Right renal cortex interstitium (tissue), 3 donors: ENCODE results near the gene MAP3K15. TPM values are rescaled to one million over a fixed set of nuclear protein-coding genes. Genes with fewer than 3 reads are reported as not detected.
A peak's percentile ranks its signal among the peaks of the same experiment; 100 is the strongest.
"Not testable (repeated sequence)": the region's sequence is repeated elsewhere in the genome, so short reads cannot be mapped to it uniquely, and the experiment has no call there.

Experiments used
- DNase-seq, 3 donors: peaks; one replicate each; pipeline ENCODE4 v3.0.0-alpha.2; 2013; ENCODE audit warnings: low read depth in 3 of 3, low spot score in 2 of 3
- polyA plus RNA-seq, 3 donors: library from polyadenylated mRNA; unstranded; fragments of 120-200 nt; gene quantifications; one replicate each; pipeline ENCODE4 v1.2.1, GENCODE V29; 2013; ENCODE audit not compliant: insufficient read length in 3 of 3

The MAP3K15 gene
- polyA plus RNA-seq, 3 donors: 4.2 to 5.0 (median 4.8) TPM

DNA sequence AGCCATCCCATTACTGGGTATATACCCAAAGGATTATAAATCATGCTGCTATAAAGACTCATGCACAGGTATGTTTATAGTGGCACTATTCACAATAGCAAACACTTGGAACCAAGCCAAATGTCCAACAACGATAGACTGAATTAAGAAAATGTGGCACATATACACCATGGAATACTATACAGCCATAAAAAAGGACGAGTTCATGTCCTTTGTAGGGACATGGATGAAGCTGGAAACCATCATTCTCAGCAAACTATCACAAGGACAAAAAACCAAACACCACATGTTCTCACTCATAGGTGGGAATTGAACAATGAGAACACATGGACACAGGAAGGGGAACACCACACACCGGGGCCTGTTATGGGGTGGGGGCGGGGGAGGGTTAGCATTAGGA is 92.6 kb downstream of the MAP3K15 start:
- DNase-seq: not testable (repeated sequence)

DNA sequence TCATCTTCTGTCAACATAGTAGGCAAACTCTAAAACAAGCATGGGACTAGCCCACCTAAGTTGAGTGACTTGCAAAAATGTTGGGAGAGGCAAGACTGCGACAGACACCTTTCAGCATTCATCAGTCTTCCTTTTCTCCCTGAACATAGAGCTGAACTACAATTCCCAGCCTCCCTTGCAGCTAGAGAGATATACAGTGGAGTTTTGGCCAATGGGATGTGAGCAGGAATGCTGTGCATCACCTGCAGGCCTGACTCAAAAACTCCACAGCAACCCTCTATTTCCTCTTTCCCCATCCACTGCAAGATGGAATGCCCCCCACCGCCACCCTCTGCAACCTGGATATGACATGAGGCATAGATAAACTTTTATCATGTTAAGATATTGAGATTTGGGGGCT is 105.0 kb downstream of the MAP3K15 start:
- no peak for DNase-seq

DNA sequence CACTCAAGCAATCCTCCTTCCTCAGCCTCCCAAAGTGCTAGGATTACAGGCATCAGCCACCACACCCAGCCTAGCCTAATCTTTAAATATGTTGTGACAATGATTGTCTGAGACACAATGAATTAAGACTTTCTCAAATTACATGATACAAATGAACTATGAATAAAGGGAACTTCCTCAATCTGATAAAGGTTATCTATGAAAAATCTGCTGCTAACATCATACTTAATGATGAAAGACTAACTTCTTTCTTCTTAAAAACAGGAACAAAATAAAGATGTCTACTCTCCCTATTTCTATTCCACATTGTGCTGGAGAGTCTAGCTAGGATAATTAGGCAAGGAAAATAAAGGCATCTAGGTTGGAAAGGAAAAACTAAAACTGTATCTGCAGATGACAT is 111.6 kb downstream of the MAP3K15 start:
- no peak for DNase-seq

DNA sequence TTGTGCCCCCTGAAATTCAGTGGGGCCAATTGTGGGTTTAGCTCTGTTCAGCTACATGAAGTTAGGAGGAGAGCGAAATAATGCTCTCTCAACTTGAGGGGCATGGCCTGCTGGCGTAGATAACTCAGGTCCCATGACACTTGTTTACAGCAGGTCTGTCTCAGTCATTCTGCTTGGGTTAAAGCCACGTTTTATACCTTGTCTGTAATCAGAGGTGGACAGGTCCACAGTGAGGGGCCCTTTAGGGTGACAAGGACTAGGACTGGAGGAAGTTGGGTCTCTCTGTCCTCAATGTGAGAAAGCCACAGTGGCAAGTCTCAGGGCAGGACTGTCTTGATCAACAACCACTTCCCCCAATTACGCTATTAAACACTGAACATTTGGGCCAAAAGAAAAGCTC is 122.6 kb downstream of the MAP3K15 start:
- no peak for DNase-seq

DNA sequence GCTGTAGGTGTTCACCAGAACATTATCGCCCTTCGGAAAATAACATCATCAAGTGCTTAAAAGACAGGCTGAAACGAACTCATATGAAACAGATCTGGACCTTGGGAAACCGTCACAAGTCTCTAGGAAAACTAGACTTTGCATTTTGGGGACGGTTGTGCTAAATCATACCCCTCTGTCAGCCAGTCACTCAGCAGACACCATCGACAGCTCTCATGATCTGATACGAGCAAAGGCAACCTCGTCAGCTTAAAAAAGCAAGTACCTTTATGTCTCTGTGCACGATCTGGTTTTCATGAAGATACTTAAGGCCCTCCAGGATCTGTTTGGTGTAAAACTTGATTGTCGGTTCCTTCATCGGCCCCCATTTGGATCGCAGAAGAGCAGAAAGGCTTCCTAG is 123.2 kb downstream of the MAP3K15 start:
- DNase-seq: no peak

DNA sequence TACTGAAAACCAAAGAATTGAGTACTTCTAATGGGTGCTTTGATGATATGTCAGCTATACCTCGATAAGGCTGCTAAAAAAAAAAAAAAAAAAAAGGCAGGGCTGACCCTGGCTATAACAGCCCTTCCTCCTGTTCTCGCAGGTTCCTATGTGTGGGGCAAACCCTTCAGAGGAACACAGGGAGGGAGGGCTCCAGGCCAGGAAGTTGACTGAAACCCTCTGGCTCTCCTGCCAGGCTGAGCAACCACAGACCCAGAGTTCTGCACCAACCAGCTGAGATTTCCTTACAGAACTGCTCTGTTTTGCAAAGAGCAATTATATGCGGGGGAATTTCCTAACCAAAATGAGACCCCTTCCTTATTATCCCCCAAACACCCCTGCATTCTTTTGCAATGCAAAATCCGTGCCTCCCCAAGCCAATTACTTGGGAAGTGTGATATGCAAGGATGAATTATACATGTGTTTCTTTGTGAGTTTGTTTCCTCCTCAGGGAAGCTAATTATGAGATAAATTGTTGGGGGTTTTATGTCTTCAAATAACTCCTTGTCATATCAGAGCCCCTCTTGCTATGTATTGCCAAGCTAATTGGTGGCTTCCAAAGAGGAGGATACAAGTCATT is 126.0 kb downstream of the MAP3K15 start:
- DNase-seq: no peak

DNA sequence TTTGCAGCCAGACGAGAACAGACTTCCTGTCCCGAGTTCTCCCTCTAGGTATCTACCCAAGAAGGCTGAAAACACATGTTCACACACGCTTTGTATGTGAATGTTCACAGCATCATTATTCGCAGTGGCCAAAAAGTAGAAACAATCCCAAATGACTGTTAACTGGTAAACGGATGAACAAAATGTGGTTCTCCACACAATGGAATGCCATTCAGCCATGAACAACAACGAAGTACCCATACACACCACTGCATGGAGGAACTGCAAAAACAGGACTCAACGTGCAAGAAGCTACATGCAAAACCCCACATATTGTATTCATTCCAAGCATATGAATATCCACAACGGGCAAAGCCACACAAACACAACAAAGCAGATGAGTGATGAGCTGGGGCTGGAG is 126.6 kb downstream of the MAP3K15 start:
- no peak for DNase-seq

DNA sequence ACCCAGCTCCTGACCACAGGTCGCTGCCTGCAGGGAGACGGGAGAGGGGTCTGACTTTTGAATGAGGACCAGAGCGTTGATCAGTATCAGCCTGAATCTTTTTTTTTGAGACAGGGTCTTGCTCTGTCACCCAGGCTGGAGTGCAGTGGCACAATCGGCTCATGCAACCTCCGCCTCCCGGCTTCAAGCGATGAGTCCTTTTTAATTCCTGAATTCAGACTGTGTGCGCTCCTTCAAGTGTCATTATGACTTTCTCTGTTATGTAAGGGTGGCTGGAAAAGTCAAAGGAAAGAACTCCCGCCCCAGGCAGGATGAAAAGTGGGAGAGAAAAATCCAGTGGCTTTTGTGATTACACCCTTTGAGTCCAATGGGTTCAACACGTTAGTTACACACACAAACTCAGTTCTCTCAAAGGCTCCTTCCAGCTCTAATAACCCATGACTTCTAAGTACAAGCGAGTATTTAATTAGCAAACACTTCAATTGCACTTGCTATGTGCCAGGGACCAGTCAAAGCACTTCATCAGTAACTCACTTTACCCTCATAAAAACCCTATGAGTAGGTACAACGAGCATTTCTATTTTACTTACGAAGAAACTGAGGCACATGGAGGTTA is 127.1 kb downstream of the MAP3K15 start:
- no peak for DNase-seq

DNA sequence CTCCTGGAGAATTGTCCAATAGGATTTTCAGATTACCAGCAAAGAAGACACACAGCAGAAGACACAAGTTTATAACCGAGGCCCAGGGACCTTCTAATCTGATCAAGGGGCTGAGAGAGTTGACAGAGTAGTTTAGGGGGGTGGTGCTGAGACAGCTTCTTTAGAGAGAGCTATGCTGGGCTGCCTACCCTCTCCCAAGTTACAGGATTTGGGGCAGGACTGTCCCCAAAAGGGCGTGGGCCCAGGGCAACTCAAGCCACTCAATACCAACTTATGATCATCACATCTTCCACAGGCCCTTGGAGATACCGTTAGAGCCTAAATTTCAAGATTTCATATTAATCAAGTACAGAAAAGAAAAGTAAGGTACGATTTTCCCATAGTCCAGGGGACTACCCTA is 128.6 kb downstream of the MAP3K15 start:
- no peak for DNase-seq

DNA sequence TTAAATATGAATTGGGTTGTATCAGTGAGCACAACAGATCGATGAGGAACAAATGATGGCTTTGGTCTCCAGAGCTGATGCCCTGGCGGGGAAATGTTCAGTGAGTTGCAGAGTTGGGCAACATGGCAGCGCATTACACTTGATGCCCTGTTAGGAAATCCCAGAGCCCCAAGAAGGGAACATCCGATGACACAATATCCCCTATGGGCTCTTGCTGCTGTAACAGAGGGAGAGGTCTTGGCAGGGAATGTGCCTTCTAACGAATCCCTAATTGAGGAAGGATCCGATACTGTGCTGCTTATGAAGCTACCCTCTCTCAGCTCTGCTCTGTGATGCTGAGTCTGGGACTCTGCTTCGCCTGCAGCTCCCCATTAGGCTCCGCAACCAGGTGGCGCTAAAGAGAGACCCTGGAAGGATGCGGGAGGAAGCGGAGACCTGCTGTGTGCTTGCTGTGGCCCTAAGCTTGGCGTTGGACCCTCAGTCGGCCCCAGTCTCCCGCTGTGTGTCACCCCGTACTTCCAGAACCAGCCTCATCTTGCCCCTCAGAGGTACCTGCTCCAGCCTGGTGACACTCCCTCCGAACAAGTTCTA is 132.7 kb downstream of the MAP3K15 start:
- DNase-seq: peak in 2 of 3 donors; percentile 13 to 29

DNA sequence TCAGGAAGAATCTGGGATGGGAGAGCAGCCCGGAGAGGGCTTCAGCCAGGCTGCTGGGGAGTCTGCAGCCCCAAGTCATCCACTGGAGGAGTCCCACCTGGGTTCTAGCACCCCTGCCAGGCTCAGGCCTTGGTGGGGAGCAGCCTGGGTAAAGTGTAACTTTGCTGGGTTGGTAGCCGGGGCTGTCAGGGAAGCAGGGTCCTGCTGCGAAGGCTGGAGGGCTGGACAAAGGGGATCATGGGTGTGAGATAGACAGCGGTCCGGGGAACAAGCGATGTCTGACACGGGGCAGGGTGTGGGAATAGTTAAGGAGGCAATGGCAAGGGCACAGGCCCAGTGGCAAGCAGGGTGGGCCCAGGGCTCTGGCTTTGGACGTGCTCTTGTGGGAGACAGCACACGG is 134.0 kb downstream of the MAP3K15 start:
- no peak for DNase-seq

DNA sequence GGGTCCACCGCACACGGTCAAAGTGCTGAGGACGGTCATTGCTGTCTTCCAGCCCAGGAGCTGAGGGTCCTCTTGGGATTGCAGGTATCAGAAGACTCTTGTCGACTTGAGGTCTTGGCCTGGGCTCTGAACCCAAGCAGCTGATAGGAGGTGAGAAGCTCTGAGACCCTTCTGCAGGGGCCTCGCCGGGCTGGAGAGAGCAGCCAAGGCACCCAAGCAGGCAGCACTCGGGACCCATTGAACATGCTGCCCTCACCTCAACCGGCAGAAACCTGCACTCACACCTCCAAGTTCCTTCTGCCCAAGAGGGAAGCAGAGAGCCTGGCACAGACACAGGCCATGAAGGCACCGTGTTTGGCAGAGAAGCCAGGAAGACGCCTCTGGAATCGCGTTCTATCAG is 137.5 kb downstream of the MAP3K15 start:
- no peak for DNase-seq

DNA sequence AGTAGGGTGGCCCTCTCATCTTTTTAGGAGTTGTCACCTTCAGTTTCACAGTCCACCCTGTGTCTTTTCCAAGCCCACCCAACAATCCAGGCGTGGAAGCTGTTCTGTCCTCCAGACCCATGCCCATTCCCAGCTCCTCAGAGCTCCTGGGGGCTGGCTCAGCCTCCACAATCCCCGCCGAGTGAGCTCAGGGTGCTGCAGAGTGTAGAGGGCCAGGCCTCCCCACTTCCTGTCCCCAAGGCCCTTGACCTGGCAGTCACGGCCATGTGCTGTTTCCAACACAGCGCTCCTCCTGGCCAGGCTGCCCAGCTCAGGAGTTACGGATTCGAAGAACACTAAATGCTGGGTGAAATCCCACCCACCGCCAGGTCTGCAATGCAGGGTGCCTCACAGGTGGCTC is 139.8 kb downstream of the MAP3K15 start:
- DNase-seq: no peak

DNA sequence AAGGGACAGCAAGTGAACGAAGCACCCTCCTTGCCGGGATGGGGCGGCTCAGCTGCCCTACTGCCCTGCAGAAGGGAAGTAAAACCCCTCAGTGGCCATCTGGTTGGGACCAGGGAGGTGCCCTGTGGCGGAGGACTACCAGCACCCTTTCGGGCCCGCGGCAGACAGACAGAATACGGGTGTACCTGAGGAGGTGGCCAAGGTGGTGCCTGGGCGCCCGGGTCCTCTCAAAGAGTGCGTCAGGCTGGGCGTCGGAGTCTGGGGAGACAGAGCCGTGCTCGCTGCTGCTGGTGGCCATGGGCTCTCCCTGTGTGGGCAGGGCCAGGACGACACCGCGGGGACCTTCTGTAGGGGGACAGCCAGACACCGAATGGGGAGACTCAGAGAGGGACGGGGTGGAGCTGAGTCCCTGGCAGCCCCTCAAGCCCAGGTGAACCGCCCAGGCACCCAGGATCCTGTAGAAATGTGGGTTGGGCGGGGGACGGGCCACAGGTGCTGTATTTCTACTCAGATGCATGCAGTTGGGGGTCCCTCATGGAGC is 141.9 kb downstream of the MAP3K15 start:
- DNase-seq: no peak

DNA sequence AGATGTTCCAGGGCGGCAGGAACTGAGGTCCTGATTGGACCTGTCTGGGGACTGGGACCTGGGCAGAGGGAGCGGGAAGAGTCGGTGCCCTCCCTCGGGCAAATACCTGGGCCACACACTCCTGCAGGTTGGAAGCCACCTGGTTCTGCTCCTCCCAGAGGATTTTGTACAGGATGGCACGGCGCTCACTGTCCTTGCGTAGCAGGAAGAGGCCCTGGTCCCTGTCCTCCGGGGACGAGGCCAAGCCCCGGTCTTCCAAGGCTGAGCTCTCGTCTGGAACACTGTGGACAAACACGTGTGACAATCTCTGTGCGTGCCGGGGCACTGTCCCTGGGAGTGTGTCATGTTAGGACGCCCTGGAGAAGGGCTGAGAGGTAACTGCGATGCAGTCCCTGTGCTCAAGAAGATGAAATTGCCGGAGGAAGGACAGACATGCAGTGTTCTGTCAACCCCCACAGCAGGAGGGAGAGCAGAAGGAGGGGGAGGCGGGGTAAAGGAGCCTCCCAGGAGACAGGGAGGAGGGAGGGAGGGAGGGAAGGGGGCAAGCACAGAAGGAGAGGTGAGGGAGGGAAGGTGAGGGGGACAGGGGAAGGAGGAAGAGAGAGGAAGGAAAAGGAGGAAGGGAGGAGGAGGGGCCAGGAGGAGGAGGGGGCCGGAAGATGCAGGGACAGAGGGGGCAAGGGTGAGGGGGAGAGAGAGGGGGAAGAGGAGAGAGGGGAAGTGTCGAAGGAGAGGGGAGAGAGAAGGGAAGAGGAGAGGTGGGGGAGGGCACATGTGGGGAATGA is 142.6 kb downstream of the MAP3K15 start:
- DNase-seq: peak; percentile 9 to 18 (median 14)

DNA sequence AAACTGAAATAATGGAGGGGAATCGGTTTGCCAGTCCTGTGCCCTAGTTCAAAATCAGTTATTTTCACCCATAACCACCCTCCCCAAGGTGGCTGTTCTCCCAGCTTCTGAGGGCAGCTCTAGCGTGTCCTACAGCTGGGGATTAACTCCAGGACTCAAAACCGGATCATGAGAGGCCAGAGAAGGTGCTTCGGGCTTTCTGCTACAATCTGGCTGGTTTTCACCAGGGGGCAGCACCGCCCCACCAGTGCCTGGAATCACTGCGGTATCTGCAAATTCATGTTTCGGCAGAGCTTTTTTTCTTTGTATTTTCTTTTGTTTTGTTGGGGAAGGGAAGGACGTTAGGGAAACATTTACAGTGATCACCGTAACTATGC is 143.2 kb downstream of the MAP3K15 start:
- peak; percentile 33 to 47 (median 41) for DNase-seq

DNA sequence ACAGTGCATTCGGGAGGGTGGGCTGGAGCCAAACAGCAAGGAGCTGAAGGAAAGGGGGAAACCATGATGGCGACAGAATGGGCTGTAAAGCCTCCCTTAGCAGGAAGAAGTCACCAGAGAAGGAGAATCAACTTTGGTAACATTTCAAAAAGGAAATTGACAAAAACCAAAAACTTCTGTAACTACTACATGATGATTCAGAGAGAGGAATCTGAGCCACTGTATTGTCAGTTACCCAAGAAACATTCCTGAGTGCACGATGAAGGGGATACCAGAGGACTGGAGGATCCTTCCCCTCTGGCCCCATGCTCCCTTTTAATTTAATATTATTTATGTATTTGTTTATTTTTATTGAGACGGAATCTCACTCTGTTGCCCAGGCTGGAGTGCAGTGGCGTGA is 145.2 kb downstream of the MAP3K15 start:
- DNase-seq: no peak

DNA sequence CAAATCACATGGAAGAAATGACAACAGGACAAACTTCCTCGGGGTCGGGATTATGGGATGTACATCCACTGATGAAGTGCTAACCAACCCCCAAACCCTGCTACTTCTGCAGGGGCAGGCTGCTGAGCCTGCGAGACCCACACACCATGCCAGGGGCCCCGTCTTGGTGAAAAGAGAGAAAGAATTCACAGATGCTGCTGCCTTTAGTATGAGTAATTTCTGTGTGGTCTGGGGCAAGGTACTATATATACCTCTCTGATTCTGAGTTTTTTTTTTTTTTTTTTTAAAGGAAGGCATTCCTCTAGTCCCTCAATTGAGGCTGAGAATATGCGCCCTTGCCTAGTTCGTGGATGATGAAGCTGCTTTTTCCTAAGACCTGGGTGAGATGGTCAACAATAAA is 146.7 kb downstream of the MAP3K15 start:
- DNase-seq: no peak

DNA sequence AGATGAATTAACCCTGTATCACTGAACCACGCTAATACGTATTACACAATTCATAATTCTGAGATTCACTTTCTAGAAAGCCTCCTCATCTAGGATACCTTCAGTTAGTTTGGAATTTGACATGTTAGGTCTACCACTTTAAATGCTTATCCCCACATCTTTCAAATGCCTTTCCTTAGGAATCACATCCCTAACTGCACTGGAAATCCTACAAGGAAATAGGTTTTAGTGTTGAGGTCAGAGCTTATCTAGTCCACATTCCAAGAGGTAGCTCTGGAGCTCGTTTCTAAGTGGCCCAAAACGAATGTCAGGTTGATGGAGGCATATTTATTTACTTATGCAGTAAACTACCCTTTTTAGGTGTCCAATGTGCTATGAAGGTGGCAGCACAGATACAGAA is 153.6 kb downstream of the MAP3K15 start:
- DNase-seq: no peak

DNA sequence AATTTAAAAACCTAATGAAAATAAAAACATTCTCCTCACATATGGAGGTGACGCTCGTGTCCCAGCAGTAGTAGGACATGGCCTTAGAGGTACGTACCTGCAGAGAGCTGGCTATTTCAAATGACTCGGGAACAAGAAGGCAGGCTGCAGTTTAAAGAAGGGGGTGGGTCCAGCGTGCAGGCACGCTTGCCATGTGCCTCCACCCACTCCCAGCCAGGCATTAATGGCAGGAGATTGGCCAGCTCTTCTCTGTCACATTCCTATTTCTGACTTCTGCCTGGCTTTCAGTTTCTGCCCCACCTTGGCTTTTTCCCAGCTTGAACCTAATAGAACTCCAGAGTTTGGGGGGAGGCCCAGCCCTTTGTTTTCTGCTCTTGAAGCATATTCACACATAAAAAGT is 154.4 kb downstream of the MAP3K15 start:
- no peak for DNase-seq

DNA sequence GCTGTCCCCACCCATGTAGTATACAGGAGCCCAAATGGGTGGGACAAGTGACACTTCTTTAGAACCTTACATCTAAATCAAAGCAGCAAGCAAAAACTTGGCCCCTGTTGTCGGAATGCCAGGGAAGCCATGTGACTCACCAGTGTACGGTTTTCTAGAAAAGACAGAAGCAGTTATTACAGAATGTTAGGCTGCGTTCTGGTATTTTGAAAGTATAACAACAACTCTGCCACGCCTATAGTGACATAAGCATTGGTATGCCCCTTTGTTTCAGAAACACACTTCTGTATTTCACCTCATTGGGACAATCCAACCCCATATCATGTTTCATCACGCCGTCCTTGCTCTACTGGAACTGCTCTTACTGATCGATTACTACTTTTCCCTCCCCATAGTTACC is 156.8 kb downstream of the MAP3K15 start:
- no peak for DNase-seq
